HEK293 (cell line): ENCODE measurements around the gene HMGB2.
A peak's percentile ranks its signal among the peaks of the same experiment; 100 is the strongest.

Source experiments
- KLF16 ChIP-seq: fragments of 450-650 bp; formaldehyde crosslinking; IDR thresholded peaks from 2 replicates; pipeline ENCODE4 v1.5.1; 2017; ENCODE audit warnings: missing biosample characterization, missing genetic modification characterization
- KLF8 ChIP-seq: fragments of 450-650 bp; formaldehyde crosslinking; IDR thresholded peaks from 2 replicates; pipeline ENCODE4 v1.5.1; 2016; ENCODE audit warnings: missing biosample characterization, missing genetic modification characterization
- OSR2 ChIP-seq: fragments of 450-650 bp; formaldehyde crosslinking; IDR thresholded peaks from 2 replicates; pipeline ENCODE4 v1.5.1; 2016; ENCODE audit warnings: missing biosample characterization, missing genetic modification characterization
- PBX3 ChIP-seq: sonication (generic); formaldehyde crosslinking; IDR thresholded peaks from 2 replicates; pipeline ENCODE4 v1.8.1; 2022; ENCODE audit warnings: mild to moderate bottlenecking, moderate library complexity, missing genetic modification reagents
- REPIN1 ChIP-seq: fragments of 450-650 bp; formaldehyde crosslinking; IDR thresholded peaks from 2 replicates; pipeline ENCODE4 v1.5.1; 2017; ENCODE audit warnings: missing biosample characterization, missing genetic modification characterization, low read depth
- REST ChIP-seq: fragments of 450-650 bp; formaldehyde crosslinking; IDR thresholded peaks from 2 replicates; pipeline ENCODE4 v1.5.1; 2016; ENCODE audit warnings: missing biosample characterization, missing genetic modification characterization
- SETDB1 ChIP-seq: IDR thresholded peaks from one replicate; pipeline ENCODE4 v1.6.1; 2017; ENCODE audit warnings: mild to moderate bottlenecking, low read length, moderate library complexity, mixed read lengths; ENCODE audit not compliant: insufficient read length
- WT1 ChIP-seq: fragments of 450-650 bp; formaldehyde crosslinking; IDR thresholded peaks from 2 replicates; pipeline ENCODE4 v1.5.1; 2016; ENCODE audit warnings: missing biosample characterization, missing genetic modification characterization
- ZBTB21 ChIP-seq: fragments of 450-650 bp; formaldehyde crosslinking; IDR thresholded peaks from 2 replicates; pipeline ENCODE4 v1.5.1; 2017; ENCODE audit warnings: missing biosample characterization, missing genetic modification characterization
- ZBTB48 ChIP-seq: fragments of 450-650 bp; formaldehyde crosslinking; IDR thresholded peaks from 2 replicates; pipeline ENCODE4 v1.5.1; 2016; ENCODE audit warnings: missing biosample characterization, missing genetic modification characterization
- ZBTB6 ChIP-seq: fragments of 450-650 bp; formaldehyde crosslinking; IDR thresholded peaks from 2 replicates; pipeline ENCODE4 v1.5.1; 2017; ENCODE audit warnings: missing biosample characterization, missing genetic modification characterization
- ZBTB7A ChIP-seq: fragments of 450-650 bp; formaldehyde crosslinking; IDR thresholded peaks from 2 replicates; pipeline ENCODE4 v1.5.1; 2016; ENCODE audit warnings: low read depth, missing biosample characterization, missing genetic modification characterization
- ZFP3 ChIP-seq: fragments of 450-650 bp; formaldehyde crosslinking; IDR thresholded peaks from 2 replicates; pipeline ENCODE4 v1.5.1; 2016; ENCODE audit warnings: low read depth, missing biosample characterization, missing genetic modification characterization
- ZIC2 ChIP-seq: fragments of 450-650 bp; formaldehyde crosslinking; IDR thresholded peaks from 2 replicates; pipeline ENCODE4 v1.5.1; 2016; ENCODE audit warnings: missing biosample characterization, missing genetic modification characterization
- ZNF10 ChIP-seq: fragments of 450-650 bp; formaldehyde crosslinking; IDR thresholded peaks from 2 replicates; pipeline ENCODE4 v1.5.1; 2017; ENCODE audit warnings: missing biosample characterization, missing genetic modification characterization
- ZNF140 ChIP-seq: fragments of 450-650 bp; formaldehyde crosslinking; IDR thresholded peaks from 2 replicates; pipeline ENCODE4 v1.5.1; 2016; ENCODE audit warnings: missing biosample characterization, missing genetic modification characterization
- ZNF146 ChIP-seq: fragments of 450-650 bp; formaldehyde crosslinking; IDR thresholded peaks from 2 replicates; pipeline ENCODE4 v1.5.1; 2016; ENCODE audit warnings: missing biosample characterization, missing genetic modification characterization
- ZNF184 ChIP-seq: fragments of 450-650 bp; IDR thresholded peaks from 2 replicates; pipeline ENCODE4 v1.5.1; 2018; ENCODE audit warnings: missing biosample characterization, mild to moderate bottlenecking, missing genetic modification characterization
- ZNF211 ChIP-seq: fragments of 450-650 bp; formaldehyde crosslinking; IDR thresholded peaks from 2 replicates; pipeline ENCODE4 v1.5.1; 2016; ENCODE audit warnings: low read depth, missing biosample characterization, missing genetic modification characterization
- ZNF223 ChIP-seq: fragments of 450-650 bp; formaldehyde crosslinking; IDR thresholded peaks from 2 replicates; pipeline ENCODE4 v1.5.1; 2016; ENCODE audit warnings: missing biosample characterization, missing genetic modification characterization
- ZNF23 ChIP-seq: fragments of 450-650 bp; formaldehyde crosslinking; IDR thresholded peaks from 2 replicates; pipeline ENCODE4 v1.5.1; 2016; ENCODE audit warnings: missing biosample characterization, missing genetic modification characterization, borderline replicate concordance
- ZNF362 ChIP-seq: fragments of 450-650 bp; formaldehyde crosslinking; IDR thresholded peaks from 2 replicates; pipeline ENCODE4 v1.5.1; 2016; ENCODE audit warnings: missing biosample characterization, missing genetic modification characterization
- ZNF426 ChIP-seq: fragments of 450-650 bp; formaldehyde crosslinking; IDR thresholded peaks from 2 replicates; pipeline ENCODE4 v1.5.1; 2017; ENCODE audit warnings: missing biosample characterization, missing genetic modification characterization, mild to moderate bottlenecking, inconsistent platforms, moderate library complexity
- ZNF433 ChIP-seq: fragments of 450-650 bp; formaldehyde crosslinking; IDR thresholded peaks from 2 replicates; pipeline ENCODE4 v1.5.1; 2016; ENCODE audit warnings: missing biosample characterization, missing genetic modification characterization, low read depth
- ZNF513 ChIP-seq: fragments of 450-650 bp; IDR thresholded peaks from 2 replicates; pipeline ENCODE4 v1.5.1; 2018; ENCODE audit warnings: missing biosample characterization, missing genetic modification characterization
- ZNF529 ChIP-seq: fragments of 450-650 bp; formaldehyde crosslinking; IDR thresholded peaks from 2 replicates; pipeline ENCODE4 v1.5.1; 2017; ENCODE audit warnings: missing genetic modification characterization, missing biosample characterization; ENCODE audit not compliant: insufficient replicate concordance
- ZNF580 ChIP-seq: fragments of 450-650 bp; formaldehyde crosslinking; IDR thresholded peaks from 2 replicates; pipeline ENCODE4 v1.5.1; 2016; ENCODE audit warnings: missing biosample characterization, missing genetic modification characterization
- ZNF623 ChIP-seq: fragments of 450-650 bp; formaldehyde crosslinking; IDR thresholded peaks from 2 replicates; pipeline ENCODE4 v1.5.1; 2016; ENCODE audit warnings: missing biosample characterization, missing genetic modification characterization
- ZNF658 ChIP-seq: fragments of 450-650 bp; formaldehyde crosslinking; IDR thresholded peaks from 2 replicates; pipeline ENCODE4; 2016; ENCODE audit warnings: missing biosample characterization, missing genetic modification characterization
- ZNF747 ChIP-seq: fragments of 450-650 bp; formaldehyde crosslinking; IDR thresholded peaks from 2 replicates; pipeline ENCODE4 v1.5.1; 2016; ENCODE audit warnings: missing biosample characterization, missing genetic modification characterization
- ZSCAN18 ChIP-seq: fragments of 450-650 bp; formaldehyde crosslinking; IDR thresholded peaks from 2 replicates; pipeline ENCODE4 v1.5.1; 2016; ENCODE audit warnings: missing biosample characterization, missing genetic modification characterization

Gene HMGB2

GRCh38 chr4:173334085-173334890, at the start of gene HMGB2 (continued):
- TF ChIP-seq ZNF580 (no peak; the same call in 1 of the 2 replicates), KLF8 (tag by site-specific recombination) (peak; percentile 88), KLF16 (tag by site-specific recombination) (no peak), ZNF529 (tag by site-specific recombination) (no peak), ZNF426 (tag by site-specific recombination) (no peak), ZNF140 (tag by site-specific recombination) (no peak), WT1 (tag by site-specific recombination) (0 out of 2 replicates have a peak, but pooled peaks have one; percentile 35), PBX3 (CRISPR knock-in tag) (peak; percentile 37; the same call in 1 of the 2 replicates), ZNF747 (tag by site-specific recombination) (no peak), SETDB1 (peak; percentile 91), ZBTB6 (tag by site-specific recombination) (no peak), ZNF23 (tag by site-specific recombination) (no peak), ZSCAN18 (no peak), ZNF223 (tag by site-specific recombination) (no peak), ZFP3 (tag by site-specific recombination) (no peak), ZNF433 (no peak), ZNF658 (tag by site-specific recombination) (no peak), ZIC2 (tag by site-specific recombination) (no peak), REST (no peak), ZBTB7A (no peak), ZNF513 (tag by site-specific recombination) (peak; percentile 13), ZNF362 (no peak), REPIN1 (tag by site-specific recombination) (no peak), ZBTB21 (no peak), ZNF211 (tag by site-specific recombination) (no peak), ZBTB48 (no peak), OSR2 (tag by site-specific recombination) (no peak), ZNF623 (tag by site-specific recombination) (no peak), ZNF10 (no peak), ZNF146 (tag by site-specific recombination) (0 out of 2 replicates have a peak, but pooled peaks have one; percentile 5), ZNF184 (tag by site-specific recombination) (no peak)
